ENCODE results near the gene XXYLT1. TPM values are rescaled to one million over a fixed set of nuclear protein-coding genes. Genes with fewer than 3 reads are reported as not detected.

The XXYLT1 gene
- total and polyA plus RNA-seq, 12 donors, result 6.2 to 14.6 (median 9.3) TPM

GRCh38 chr3:195071011-195071728, 199.8 kb downstream of the XXYLT1 start:
- Histone ChIP-seq H3K9me3 (replicated peaks in 1 of 3) (no peaks in the 10 kb centered on the region), H3K36me3 (replicated peaks in 1 of 2) (peaks cover 0 to 8% of the 10 kb centered on the region in 2 donors), H3K27me3 (no peaks in the 10 kb centered on the region), H3K27ac (no peak overlapping the region), H3K4me3 (no peak overlapping the region), H3K4me1 (replicated peaks in 1 of 2) (no peaks in the 10 kb centered on the region)
- WGBS, 4 donors, result 90 to 95% (median 92%) methylated on average over 5 to 19 of the region's 19 CpGs
- no peak for DNase-seq
- TF ChIP-seq CTCF (IDR thresholded peaks at IDR 0.05) (no peak), POLR2A (IDR thresholded peaks at IDR 0.05) (no peak)
- intact Hi-C loops (cut with DNase I), result no loop called here

GRCh38 chr3:195070336-195070735, 200.6 kb downstream of the XXYLT1 start:
- TF ChIP-seq CTCF (IDR thresholded peaks at IDR 0.05) (no peak), POLR2A (IDR thresholded peaks at IDR 0.05) (no peak)
- Histone ChIP-seq H3K4me1 (replicated peaks in 1 of 2) (no peaks in the 10 kb centered on the region), H3K4me3 (no peak overlapping the region), H3K9me3 (replicated peaks in 1 of 3) (no peaks in the 10 kb centered on the region), H3K27me3 (no peaks in the 10 kb centered on the region), H3K27ac (no peak overlapping the region), H3K36me3 (replicated peaks in 1 of 2) (peaks cover 0 to 8% of the 10 kb centered on the region in 2 donors)
- 88 to 95% (median 92%) methylated on average over 5 to 6 of the region's 6 CpGs for WGBS, 4 donors
- intact Hi-C loops (cut with DNase I), result no loop called here
- DNase-seq, result no peak

- WGBS, 4 donors, result 96 to 98% (median 97%) methylated on average over 3 to 33 of the region's 33 CpGs
- no peaks in the 10 kb centered on the region for H3K9me3 ChIP-seq (replicated peaks in 1 of 3)
- TF ChIP-seq POLR2A (IDR thresholded peaks at IDR 0.05), result no peak
- no peak for TF ChIP-seq CTCF (IDR thresholded peaks at IDR 0.05)
- H3K27ac ChIP-seq, result no peak overlapping the region
- no peaks in the 10 kb centered on the region for H3K27me3 ChIP-seq
- H3K4me1 ChIP-seq (replicated peaks in 1 of 2), result no peaks in the 10 kb centered on the region
- DNase-seq, result no peak
- intact Hi-C loops (cut with DNase I), result no loop called here
- H3K36me3 ChIP-seq (replicated peaks in 1 of 2), result peaks cover 0 to 8% of the 10 kb centered on the region in 2 donors
- no peak overlapping the region for H3K4me3 ChIP-seq
These were observed 201.3 kb downstream of the XXYLT1 start for GRCh38 chr3:195069501-195070251.

All from adrenal gland (tissue), 12 donors.